Ovary (tissue), 9 donors: Measurements from ENCODE around the gene WDR36. TPM values are rescaled to one million over a fixed set of nuclear protein-coding genes. Genes with fewer than 3 reads are reported as not detected.

Experiments
- DNase-seq, 5 donors: peaks; one replicate each; pipeline ENCODE4 v3.0.0-alpha.2; 2019 to 2020
- H3K27ac ChIP-seq, 2 donors: fragments of 200-600 bp; one replicate each; pipeline versions ENCODE4 v1.5.1 to v1.8.0; 2019 to 2022
- H3K27me3 ChIP-seq: fragments of 200-600 bp; one replicate; pipeline ENCODE4 v1.8.0; 2022
- H3K36me3 ChIP-seq: fragments of 200-600 bp; sonication (generic); one replicate; pipeline ENCODE4 v1.5.1; 2019
- H3K4me1 ChIP-seq: one replicate; pipeline ENCODE4 v1.8.1; 2013; ENCODE audit warnings: mild to moderate bottlenecking, moderate library complexity; ENCODE audit not compliant: insufficient read depth
- H3K4me3 ChIP-seq: fragments of 200-600 bp; sonication (generic); one replicate; pipeline ENCODE4 v1.5.1; 2017
- H3K9me3 ChIP-seq, 2 donors: fragments of 200-600 bp in 1 of 2; sonication (generic) in 1 of 2; one replicate each; pipeline versions ENCODE4 v1.5.1 to v1.8.1; 2013 to 2019; ENCODE audit warnings: mild to moderate bottlenecking in 1 of 2, moderate library complexity in 1 of 2
- CTCF ChIP-seq, 3 donors: fragments of 450-650 bp in 2 of 3; fragments of 200-600 bp in 1 of 3; IDR thresholded peaks; one replicate each; pipeline versions ENCODE4 v1.5.1 to v1.8.0; 2016 to 2022; ENCODE audit warnings: antibody characterized with exemption in 3 of 3, mild to moderate bottlenecking in 1 of 3
- EP300 ChIP-seq: sonication (generic); formaldehyde crosslinking; IDR thresholded peaks from one replicate; pipeline ENCODE4 v1.6.1; 2017; ENCODE audit warnings: antibody characterized with exemption
- POLR2A ChIP-seq: fragments of 450-650 bp; IDR thresholded peaks from one replicate; pipeline ENCODE4 v1.6.1; 2017; ENCODE audit warnings: antibody characterized with exemption, mild to moderate bottlenecking, moderate library complexity
- WGBS, 3 donors: extraction: QIAGEN DNeasy Blood & Tissue Kit in 1 of 3; methylation state at CpG; one replicate each; pipeline versions ENCODE4 v1.1.5 to v1.1.7; 2013 to 2017; 5-methylcytosine and 5-hydroxymethylcytosine counted together
- intact Hi-C, 4 donors: fragments of 100-400 bp; cut with DNase I; formaldehyde crosslinking; loops; one replicate each; pipeline versions ENCODE4 v1.11.0 to v1.15.1; 2022 to 2023
- polyA plus RNA-seq, 2 donors: library from polyadenylated mRNA; stranded (reverse); fragments of 200-250 nt in 1 of 2; fragments of 350-450 nt in 1 of 2; fragmentation: Illumina TruSeq in 1 of 2; extraction: RNeasy Lipid Tissue Mini Kit (QIAGEN cat#74804) in 1 of 2; gene quantifications; one replicate each; pipeline ENCODE4 v1.2.3, GENCODE V29; 2013 to 2014
- total RNA-seq, 7 donors: library from RNA; depleted of rRNA in 2 of 7; stranded (reverse); fragments of >200 nt in 2 of 7; fragmentation: NEBNext Ultra II Directional in 3 of 7; extraction: Animal tissue kit (Norgen Biotek cat#: 25700) in 3 of 7; gene quantifications; one replicate each; pipeline versions ENCODE4 v1.1.0 to v1.2.4, GENCODE V29; 2016 to 2023
- donor health status: DM: no; HTN: no; CAD: no; lungs with moderate emphysema.
- donor health status: DM: no; HTN: no; CAD: no.
- donor health status: Bipolar disorder and iron deficiency.
- donor health status: DM: yes; HTN: yes; CAD: no.
- donor health status: DM: no; HTN: no; CAD: no.
- donor health status: DM: yes; HTN: yes; CAD: no.

The WDR36 gene
- total and polyA plus RNA-seq, 9 donors: 7.0 to 36.9 (median 24.9) TPM

- Histone ChIP-seq H3K27ac (no peak overlapping the region), H3K4me3 (no peak overlapping the region), H3K36me3 (no peaks in the 10 kb centered on the region), H3K4me1 (peaks cover 3% of the 10 kb centered on the region), H3K27me3 (no peaks in the 10 kb centered on the region), H3K9me3 (no peaks in the 10 kb centered on the region)
- intact Hi-C loops: no loop called here
- TF ChIP-seq EP300: no peak
- TF ChIP-seq POLR2A: no peak
- no peak for TF ChIP-seq CTCF (IDR thresholded peaks at IDR 0.05)
- 58 to 63% (median 63%) methylated on average over 4 of the region's 4 CpGs for WGBS, 3 donors
- DNase-seq: no peak
Measured at GRCh38 chr5:111069839-111070238, 22.3 kb upstream of the WDR36 start.

GRCh38 chr5:111070272-111071134 is 21.6 kb upstream of the WDR36 start:
- no peaks in the 10 kb centered on the region for H3K36me3 ChIP-seq
- no peak for TF ChIP-seq EP300
- TF ChIP-seq CTCF (IDR thresholded peaks at IDR 0.05): no peak
- TF ChIP-seq POLR2A: no peak
- WGBS, 3 donors: 17 to 39% (median 29%) methylated on average over 41 to 42 of the region's 42 CpGs
- no peaks in the 10 kb centered on the region for H3K27me3 ChIP-seq
- no peaks in the 10 kb centered on the region for H3K9me3 ChIP-seq
- H3K4me1 ChIP-seq: peaks cover 3% of the 10 kb centered on the region
- DNase-seq: no peak
- intact Hi-C loops: no loop called here
- no peak overlapping the region for H3K27ac ChIP-seq
- no peak overlapping the region for H3K4me3 ChIP-seq

- Histone ChIP-seq H3K4me1 (peaks cover 3% of the 10 kb centered on the region), H3K27ac (no peak within 1 kb of the TSS), H3K9me3 (no peaks in the 10 kb centered on the region), H3K36me3 (no peaks in the 10 kb centered on the region), H3K4me3 (no peak within 1 kb of the TSS), H3K27me3 (no peaks in the 10 kb centered on the region)
- no peak for DNase-seq
- TF ChIP-seq EP300 (no peak), CTCF (IDR thresholded peaks at IDR 0.05) (no peak), POLR2A (no peak)
- 87 to 89% (median 87%) methylated on average over 4 of the region's 4 CpGs for WGBS, 3 donors
- intact Hi-C loops: no loop called here
Measured at GRCh38 chr5:111071413-111071812, 20.7 kb upstream of the WDR36 start, which contains the start of gene TSLP. TSS of gene TSLP (plus strand) at chr5:111071713. CDS start at chr5:111071891, 178 bp downstream.

- Histone ChIP-seq H3K9me3 (no peaks in the 10 kb centered on the region), H3K36me3 (no peaks in the 10 kb centered on the region), H3K27me3 (no peaks in the 10 kb centered on the region), H3K27ac (no peak overlapping the region), H3K4me3 (peak overlapping the region; percentile 30), H3K4me1 (peaks cover 3% of the 10 kb centered on the region)
- intact Hi-C loops: no loop called here
- TF ChIP-seq EP300 (no peak), POLR2A (no peak), CTCF (IDR thresholded peaks at IDR 0.05) (no peak)
- no peak for DNase-seq
- 1 to 2% (median 1%) methylated on average over 44 of the region's 44 CpGs for WGBS, 3 donors
Measured at GRCh38 chr5:111072949-111073682, 19.0 kb upstream of the WDR36 start.
